WI38 (cell line): ENCODE measurements around the gene TCAP.

Source experiments
- H3K4me3 ChIP-seq: 2 replicates; pipeline ENCODE4 v1.5.1; 2011; ENCODE audit warnings: low read depth, mild to moderate bottlenecking, control low read depth, low read length
- TF ChIP-seq, protein P1 (sequence below): IDR thresholded peaks from 2 replicates; pipeline ENCODE4 v1.5.1; 2012; ENCODE audit warnings: low read depth, mild to moderate bottlenecking, control low read depth, low read length

Gene TCAP

GRCh38 chr17:39665642-39666224 lies 584 bp downstream of the TCAP start:
- TF ChIP-seq, protein P1, sequence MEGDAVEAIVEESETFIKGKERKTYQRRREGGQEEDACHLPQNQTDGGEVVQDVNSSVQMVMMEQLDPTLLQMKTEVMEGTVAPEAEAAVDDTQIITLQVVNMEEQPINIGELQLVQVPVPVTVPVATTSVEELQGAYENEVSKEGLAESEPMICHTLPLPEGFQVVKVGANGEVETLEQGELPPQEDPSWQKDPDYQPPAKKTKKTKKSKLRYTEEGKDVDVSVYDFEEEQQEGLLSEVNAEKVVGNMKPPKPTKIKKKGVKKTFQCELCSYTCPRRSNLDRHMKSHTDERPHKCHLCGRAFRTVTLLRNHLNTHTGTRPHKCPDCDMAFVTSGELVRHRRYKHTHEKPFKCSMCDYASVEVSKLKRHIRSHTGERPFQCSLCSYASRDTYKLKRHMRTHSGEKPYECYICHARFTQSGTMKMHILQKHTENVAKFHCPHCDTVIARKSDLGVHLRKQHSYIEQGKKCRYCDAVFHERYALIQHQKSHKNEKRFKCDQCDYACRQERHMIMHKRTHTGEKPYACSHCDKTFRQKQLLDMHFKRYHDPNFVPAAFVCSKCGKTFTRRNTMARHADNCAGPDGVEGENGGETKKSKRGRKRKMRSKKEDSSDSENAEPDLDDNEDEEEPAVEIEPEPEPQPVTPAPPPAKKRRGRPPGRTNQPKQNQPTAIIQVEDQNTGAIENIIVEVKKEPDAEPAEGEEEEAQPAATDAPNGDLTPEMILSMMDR: no peak
- H3K4me3 ChIP-seq: no peak overlapping the region

DNA sequence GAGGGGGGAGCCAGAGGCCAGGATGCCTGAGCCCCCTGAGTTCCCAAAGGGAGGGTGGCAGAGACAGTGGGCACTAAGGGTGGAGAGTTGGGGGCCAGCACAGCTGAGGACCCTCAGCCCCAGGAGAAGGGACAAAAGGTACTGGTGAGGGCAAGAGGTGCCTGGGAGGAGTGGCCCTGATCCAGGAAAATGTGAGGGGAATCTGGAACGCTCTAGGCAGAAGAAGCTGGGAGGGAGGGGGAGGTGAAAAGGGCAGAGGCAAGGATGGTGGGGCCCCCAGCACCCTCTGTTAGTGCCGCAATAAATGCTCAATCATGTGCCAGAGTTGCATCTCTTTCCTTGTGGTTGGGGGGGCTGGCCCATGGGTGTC lies 1.1 kb downstream of the TCAP start:
- TF ChIP-seq, protein P1: no peak
- H3K4me3 ChIP-seq: no peak overlapping the region

DNA sequence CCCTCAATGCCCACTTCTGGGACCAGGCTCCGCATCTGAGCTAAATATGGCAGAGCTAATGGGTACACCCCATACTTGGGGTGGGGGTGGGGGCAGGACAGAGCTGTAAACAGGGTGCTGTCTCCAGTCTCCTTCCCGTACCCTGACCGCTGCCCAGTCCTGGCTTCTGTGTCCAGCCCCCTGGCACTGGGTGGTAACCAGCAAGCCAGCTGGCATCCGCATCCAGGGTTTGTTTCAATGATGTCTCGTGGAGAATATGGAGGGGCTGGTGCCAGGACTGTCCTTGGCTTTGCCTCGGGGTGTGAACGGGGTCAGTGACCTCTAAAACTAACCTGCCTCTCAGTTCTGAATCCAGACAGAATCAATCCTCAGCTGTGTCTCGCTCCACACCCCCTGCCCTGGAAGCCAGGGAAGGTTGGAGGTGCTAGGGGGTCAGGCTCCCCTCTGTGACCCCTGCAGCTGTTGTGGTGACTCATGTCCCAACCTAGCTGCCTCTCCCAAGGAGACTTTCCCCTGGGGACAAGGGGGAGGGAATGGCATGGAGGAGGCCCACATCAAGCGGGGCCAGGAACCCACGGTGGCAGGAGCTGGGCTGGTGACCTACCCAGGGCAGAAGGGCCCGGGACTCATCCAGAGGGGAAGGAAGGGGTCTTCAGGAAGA lies 1.6 kb downstream of the TCAP start:
- TF ChIP-seq, protein P1: no peak
- no peak overlapping the region for H3K4me3 ChIP-seq

DNA sequence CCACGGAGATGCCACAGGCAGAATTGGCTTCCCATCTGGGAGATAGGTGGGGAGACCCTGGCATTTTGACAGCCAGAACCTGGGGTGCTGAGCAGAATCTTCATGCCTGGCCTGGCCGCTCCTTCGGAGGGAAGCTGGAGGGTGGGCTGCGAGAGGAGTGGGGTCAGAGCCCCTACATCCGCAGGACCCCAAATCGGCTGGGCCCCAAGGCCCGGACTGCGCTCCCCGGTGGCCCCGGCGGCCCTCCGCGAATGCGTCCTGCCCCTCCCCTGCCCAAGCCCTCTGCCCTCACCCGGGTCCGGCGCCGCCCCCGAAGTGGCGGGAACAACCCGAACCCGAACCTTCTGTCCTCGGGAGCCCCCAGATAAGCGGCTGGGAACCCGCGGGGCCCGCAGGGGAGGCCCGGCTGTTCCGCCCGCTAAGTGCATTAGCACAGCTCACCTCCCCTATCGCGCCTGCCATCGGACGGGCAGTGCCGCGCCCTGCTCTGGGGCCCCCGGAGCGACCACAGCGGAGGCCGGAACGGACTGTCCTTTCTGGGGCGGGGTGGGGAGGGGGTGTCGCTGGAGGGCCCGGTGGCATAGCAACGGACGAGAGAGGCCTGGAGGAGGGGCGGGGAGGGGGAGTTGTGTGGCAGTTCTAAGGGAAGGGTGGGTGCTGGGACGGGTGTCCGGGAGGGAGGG lies 2.3 kb downstream of the TCAP start:
- TF ChIP-seq, protein P1: no peak
- no peak overlapping the region for H3K4me3 ChIP-seq

GRCh38 chr17:39667945-39668924 lies 3.1 kb downstream of the TCAP start, which contains the start of gene PNMT:
Gene PNMT (plus strand): TSS chr17:39668453. CDS start chr17:39668476, 23 bp downstream.
- H3K4me3 ChIP-seq: 0 out of 2 replicates have a peak within 1 kb of the TSS, but pooled peaks have one; percentile 10
- TF ChIP-seq, protein P1: peak; percentile 67; the same call in 1 of the 2 replicates

DNA sequence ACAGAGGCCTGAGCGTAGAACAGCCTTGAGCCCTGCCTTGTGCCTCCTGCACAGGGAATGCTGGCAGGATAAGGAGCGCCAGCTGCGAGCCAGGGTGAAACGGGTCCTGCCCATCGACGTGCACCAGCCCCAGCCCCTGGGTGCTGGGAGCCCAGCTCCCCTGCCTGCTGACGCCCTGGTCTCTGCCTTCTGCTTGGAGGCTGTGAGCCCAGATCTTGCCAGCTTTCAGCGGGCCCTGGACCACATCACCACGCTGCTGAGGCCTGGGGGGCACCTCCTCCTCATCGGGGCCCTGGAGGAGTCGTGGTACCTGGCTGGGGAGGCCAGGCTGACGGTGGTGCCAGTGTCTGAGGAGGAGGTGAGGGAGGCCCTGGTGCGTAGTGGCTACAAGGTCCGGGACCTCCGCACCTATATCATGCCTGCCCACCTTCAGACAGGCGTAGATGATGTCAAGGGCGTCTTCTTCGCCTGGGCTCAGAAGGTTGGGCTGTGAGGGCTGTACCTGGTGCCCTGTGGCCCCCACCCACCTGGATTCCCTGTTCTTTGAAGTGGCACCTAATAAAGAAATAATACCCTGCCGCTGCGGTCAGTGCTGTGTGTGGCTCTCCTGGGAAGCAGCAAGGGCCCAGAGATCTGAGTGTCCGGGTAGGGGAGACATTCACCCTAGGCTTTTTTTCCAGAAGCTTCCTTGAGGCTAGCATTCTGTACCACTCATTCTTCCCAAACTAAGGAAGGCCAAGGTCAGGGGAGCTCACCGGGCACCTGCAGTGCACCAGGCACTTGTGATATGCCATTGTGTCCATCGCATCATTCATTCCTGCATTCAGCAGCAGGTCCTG lies 5.0 kb downstream of the TCAP start:
- no peak overlapping the region for H3K4me3 ChIP-seq
- TF ChIP-seq, protein P1: no peak
